GM06990 (cell line): Measurements from ENCODE around the gene CKLF.
A peak's percentile ranks its signal among the peaks of the same experiment; 100 is the strongest.

Experiments used
- DNase-seq: peaks from one replicate; pipeline ENCODE4 v3.0.0-alpha.2; 2011; ENCODE audit not compliant: insufficient read length; ENCODE audit errors: extremely low read depth
- H3K27me3 ChIP-seq: replicated peaks from 2 replicates; pipeline ENCODE4 v1.6.0; 2011; ENCODE audit warnings: low read length; ENCODE audit not compliant: control insufficient read depth, insufficient read depth
- H3K36me3 ChIP-seq: 2 replicates; pipeline ENCODE4 v1.5.1; 2011; ENCODE audit warnings: low read length; ENCODE audit not compliant: control insufficient read depth, insufficient read depth
- H3K4me3 ChIP-seq: replicated peaks from 2 replicates; pipeline ENCODE4 v1.5.1; 2011; ENCODE audit warnings: low read depth, mild to moderate bottlenecking, control low read depth, low read length
- TF ChIP-seq, protein P1 (sequence below): IDR thresholded peaks from 2 replicates; pipeline ENCODE4 v1.5.1; 2011; ENCODE audit warnings: low read length, control low read depth, mild to moderate bottlenecking, inconsistent platforms; ENCODE audit not compliant: insufficient read depth, poor library complexity, severe bottlenecking

CKLF gene

GRCh38 chr16:66599726-66600125 is 47.4 kb downstream of the CKLF start:
- Histone ChIP-seq H3K4me3 (no peak overlapping the region), H3K36me3 (no peaks in the 10 kb centered on the region), H3K27me3 (no peaks in the 10 kb centered on the region)
- no peak for DNase-seq
- TF ChIP-seq, protein P1, sequence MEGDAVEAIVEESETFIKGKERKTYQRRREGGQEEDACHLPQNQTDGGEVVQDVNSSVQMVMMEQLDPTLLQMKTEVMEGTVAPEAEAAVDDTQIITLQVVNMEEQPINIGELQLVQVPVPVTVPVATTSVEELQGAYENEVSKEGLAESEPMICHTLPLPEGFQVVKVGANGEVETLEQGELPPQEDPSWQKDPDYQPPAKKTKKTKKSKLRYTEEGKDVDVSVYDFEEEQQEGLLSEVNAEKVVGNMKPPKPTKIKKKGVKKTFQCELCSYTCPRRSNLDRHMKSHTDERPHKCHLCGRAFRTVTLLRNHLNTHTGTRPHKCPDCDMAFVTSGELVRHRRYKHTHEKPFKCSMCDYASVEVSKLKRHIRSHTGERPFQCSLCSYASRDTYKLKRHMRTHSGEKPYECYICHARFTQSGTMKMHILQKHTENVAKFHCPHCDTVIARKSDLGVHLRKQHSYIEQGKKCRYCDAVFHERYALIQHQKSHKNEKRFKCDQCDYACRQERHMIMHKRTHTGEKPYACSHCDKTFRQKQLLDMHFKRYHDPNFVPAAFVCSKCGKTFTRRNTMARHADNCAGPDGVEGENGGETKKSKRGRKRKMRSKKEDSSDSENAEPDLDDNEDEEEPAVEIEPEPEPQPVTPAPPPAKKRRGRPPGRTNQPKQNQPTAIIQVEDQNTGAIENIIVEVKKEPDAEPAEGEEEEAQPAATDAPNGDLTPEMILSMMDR, result no peak

GRCh38 chr16:66600477-66600876 is 48.1 kb downstream of the CKLF start:
- H3K36me3 ChIP-seq, result no peaks in the 10 kb centered on the region
- TF ChIP-seq, protein P1, result no peak
- H3K4me3 ChIP-seq, result no peak overlapping the region
- H3K27me3 ChIP-seq, result no peaks in the 10 kb centered on the region
- no peak for DNase-seq

DNA sequence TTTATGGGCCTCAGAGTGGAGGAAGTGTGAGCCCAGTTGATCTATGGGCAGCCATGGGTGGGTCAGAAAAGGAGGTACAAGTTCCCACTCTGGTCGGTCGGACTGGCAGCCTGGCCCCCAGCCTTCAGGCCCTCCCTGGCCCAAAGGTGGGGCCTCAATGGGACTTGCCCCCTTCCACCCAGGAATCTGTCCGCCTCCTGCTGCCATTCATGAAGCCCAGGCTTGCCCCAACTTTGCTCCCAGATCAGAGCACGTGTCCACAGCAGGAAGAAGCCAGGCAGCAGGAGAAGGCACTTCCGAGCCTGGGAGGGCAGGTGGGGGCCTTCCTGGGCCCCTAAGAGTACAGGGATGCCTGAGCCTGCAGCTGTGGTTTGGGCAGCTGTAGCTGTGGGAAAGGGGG is 49.1 kb downstream of the CKLF start:
- DNase-seq, result no peak
- TF ChIP-seq, protein P1, result no peak
- Histone ChIP-seq H3K4me3 (no peak overlapping the region), H3K27me3 (no peaks in the 10 kb centered on the region), H3K36me3 (no peaks in the 10 kb centered on the region)

- TF ChIP-seq, protein P1, result no peak
- peak overlapping the region; percentile 73 for H3K4me3 ChIP-seq
- no peaks in the 10 kb centered on the region for H3K27me3 ChIP-seq
- peak; percentile 81 for DNase-seq
- no peaks in the 10 kb centered on the region; the same call in 1 of the 2 replicates for H3K36me3 ChIP-seq
Measured at GRCh38 chr16:66603537-66604375, 51.4 kb downstream of the CKLF start.

GRCh38 chr16:66604376-66605176 is 52.2 kb downstream of the CKLF start, which contains the start of gene CMTM3:
Gene CMTM3, plus strand, starts transcription at chr16:66604704. Its CDS starts 102 bp downstream, at chr16:66604806.
- DNase-seq, result peak; percentile 81
- Histone ChIP-seq H3K27me3 (no peaks in the 10 kb centered on the region), H3K4me3 (peak within 1 kb of the TSS; percentile 73), H3K36me3 (peaks cover 2% of the 10 kb centered on the region)
- TF ChIP-seq, protein P1, result peak; percentile 52
